ENCODE data around the gene DENND2C.

The DENND2C gene

DNA sequence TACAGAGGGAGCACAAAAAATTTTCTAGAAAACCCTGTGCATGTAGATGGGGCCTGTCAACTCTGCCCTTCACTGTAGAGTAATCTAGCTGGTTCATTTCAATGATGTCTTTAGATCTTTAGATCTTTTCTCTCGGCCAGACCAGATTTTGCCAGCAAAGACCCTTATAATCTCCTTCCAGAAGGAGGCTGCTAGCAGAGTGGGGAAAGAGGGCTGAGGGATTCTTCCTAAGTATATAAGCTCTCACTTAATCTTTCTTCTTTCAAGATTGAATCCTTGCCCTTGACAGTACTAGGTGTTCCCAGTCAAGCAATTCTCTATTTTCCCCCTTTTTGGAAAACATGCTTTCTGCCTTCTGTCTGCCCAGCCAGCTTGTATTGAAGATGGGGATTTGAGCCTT is 122.8 kb downstream of the DENND2C start:
- H4K20me1 ChIP-seq (ENCODE audit: insufficient read depth, low read length): no peaks in the 10 kb centered on the region
- H3K9me2 ChIP-seq (replicated peaks; ENCODE audit: insufficient read depth, low read length): no peaks in the 10 kb centered on the region
- no peaks in the 10 kb centered on the region for H3K9me3 ChIP-seq (replicated peaks; ENCODE audit: insufficient read depth, low read length)
- no peak overlapping the region for H3K4me2 ChIP-seq (ENCODE audit: low read depth, low read length)
- no peak overlapping the region for H2AFZ ChIP-seq (ENCODE audit: low read length)
- H3K4me3 ChIP-seq (ENCODE audit: low read length): no peak overlapping the region
- no peaks in the 10 kb centered on the region for H3K4me1 ChIP-seq (ENCODE audit: low read length)
- no peaks in the 10 kb centered on the region for H3K36me3 ChIP-seq (replicated peaks; ENCODE audit: insufficient read depth, low read length)
- H3F3A ChIP-seq (ENCODE audit: insufficient read depth, low read length): no peaks in the 10 kb centered on the region
- H3K27me3 ChIP-seq (replicated peaks; ENCODE audit: insufficient read depth, low read length): no peaks in the 10 kb centered on the region
- H3K27ac ChIP-seq (ENCODE audit: low read length): no peak overlapping the region
- no peak for DNase-seq
- no peaks in the 10 kb centered on the region for H3K79me2 ChIP-seq (ENCODE audit: low read length)
- H3K9ac ChIP-seq (ENCODE audit: low read length): no peak overlapping the region
- TF ChIP-seq, protein P1, sequence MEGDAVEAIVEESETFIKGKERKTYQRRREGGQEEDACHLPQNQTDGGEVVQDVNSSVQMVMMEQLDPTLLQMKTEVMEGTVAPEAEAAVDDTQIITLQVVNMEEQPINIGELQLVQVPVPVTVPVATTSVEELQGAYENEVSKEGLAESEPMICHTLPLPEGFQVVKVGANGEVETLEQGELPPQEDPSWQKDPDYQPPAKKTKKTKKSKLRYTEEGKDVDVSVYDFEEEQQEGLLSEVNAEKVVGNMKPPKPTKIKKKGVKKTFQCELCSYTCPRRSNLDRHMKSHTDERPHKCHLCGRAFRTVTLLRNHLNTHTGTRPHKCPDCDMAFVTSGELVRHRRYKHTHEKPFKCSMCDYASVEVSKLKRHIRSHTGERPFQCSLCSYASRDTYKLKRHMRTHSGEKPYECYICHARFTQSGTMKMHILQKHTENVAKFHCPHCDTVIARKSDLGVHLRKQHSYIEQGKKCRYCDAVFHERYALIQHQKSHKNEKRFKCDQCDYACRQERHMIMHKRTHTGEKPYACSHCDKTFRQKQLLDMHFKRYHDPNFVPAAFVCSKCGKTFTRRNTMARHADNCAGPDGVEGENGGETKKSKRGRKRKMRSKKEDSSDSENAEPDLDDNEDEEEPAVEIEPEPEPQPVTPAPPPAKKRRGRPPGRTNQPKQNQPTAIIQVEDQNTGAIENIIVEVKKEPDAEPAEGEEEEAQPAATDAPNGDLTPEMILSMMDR (IDR thresholded peaks at IDR 0.05; ENCODE audit: low read length): no peak
- TF ChIP-seq EZH2phosphoT487 (IDR thresholded peaks at IDR 0.05; ENCODE audit: low read length) (no peak), EZH2 (optimal IDR thresholded peaks at IDR 0.05; ENCODE audit: low read depth, low read length) (no peak)

DNA sequence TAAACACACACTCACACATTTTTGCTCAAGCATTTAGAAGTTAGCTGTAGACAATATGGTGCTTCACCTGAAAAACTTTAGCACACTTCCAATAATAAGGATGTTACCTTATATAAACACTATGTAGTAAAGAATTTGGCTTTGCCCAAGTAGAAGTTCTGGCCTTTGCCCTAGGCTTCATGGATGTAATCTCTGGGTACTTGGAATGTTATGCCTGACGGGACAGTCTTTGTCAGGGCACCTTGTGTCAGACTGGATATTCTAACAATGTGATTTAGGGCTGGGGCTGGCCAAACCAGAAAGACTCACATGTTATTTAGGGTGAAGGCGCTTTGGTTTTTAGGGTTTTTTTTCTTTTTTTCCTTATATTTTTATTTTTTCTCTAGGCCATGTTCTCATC is 124.1 kb downstream of the DENND2C start:
- H3K9me2 ChIP-seq (replicated peaks; ENCODE audit: insufficient read depth, low read length): no peaks in the 10 kb centered on the region
- no peak overlapping the region for H2AFZ ChIP-seq (ENCODE audit: low read length)
- H3K79me2 ChIP-seq (ENCODE audit: low read length): no peaks in the 10 kb centered on the region
- H3K9ac ChIP-seq (ENCODE audit: low read length): no peak overlapping the region
- H3K27me3 ChIP-seq (replicated peaks; ENCODE audit: insufficient read depth, low read length): no peaks in the 10 kb centered on the region
- no peak overlapping the region for H3K27ac ChIP-seq (ENCODE audit: low read length)
- no peaks in the 10 kb centered on the region for H3K36me3 ChIP-seq (replicated peaks; ENCODE audit: insufficient read depth, low read length)
- no peak overlapping the region for H3K4me3 ChIP-seq (ENCODE audit: low read length)
- H3F3A ChIP-seq (ENCODE audit: insufficient read depth, low read length): no peaks in the 10 kb centered on the region
- DNase-seq: no peak
- H3K4me2 ChIP-seq (ENCODE audit: low read depth, low read length): no peak overlapping the region
- TF ChIP-seq EZH2phosphoT487 (IDR thresholded peaks at IDR 0.05; ENCODE audit: low read length) (no peak), EZH2 (optimal IDR thresholded peaks at IDR 0.05; ENCODE audit: low read depth, low read length) (no peak)
- TF ChIP-seq, protein P1 (IDR thresholded peaks at IDR 0.05; ENCODE audit: low read length): no peak
- H4K20me1 ChIP-seq (ENCODE audit: insufficient read depth, low read length): no peaks in the 10 kb centered on the region
- H3K4me1 ChIP-seq (ENCODE audit: low read length): no peaks in the 10 kb centered on the region
- H3K9me3 ChIP-seq (replicated peaks; ENCODE audit: insufficient read depth, low read length): no peaks in the 10 kb centered on the region

DNA sequence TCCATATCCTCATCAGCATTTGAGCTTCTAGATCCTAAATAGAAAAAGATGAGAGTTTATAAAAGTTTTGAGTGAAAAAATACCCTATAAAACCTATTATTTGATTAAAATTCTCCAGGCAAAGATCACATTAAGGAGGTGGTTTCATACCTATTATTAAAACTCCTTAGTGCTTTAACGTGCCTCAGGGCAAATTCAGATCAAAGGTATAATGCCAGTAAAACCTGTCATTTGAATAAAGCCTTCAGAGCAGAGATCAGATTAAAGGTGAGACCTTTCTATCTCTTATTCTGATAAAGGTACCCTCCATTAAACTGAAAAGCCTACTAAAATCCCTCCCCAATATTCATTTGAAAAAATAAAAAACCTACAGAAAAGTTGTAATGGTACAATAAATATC is 124.5 kb downstream of the DENND2C start:
- Histone ChIP-seq H4K20me1 (ENCODE audit: insufficient read depth, low read length) (no peaks in the 10 kb centered on the region), H3K27ac (ENCODE audit: low read length) (no peak overlapping the region), H3K9me3 (replicated peaks; ENCODE audit: insufficient read depth, low read length) (no peaks in the 10 kb centered on the region), H3K4me2 (ENCODE audit: low read depth, low read length) (no peak overlapping the region), H3K9me2 (replicated peaks; ENCODE audit: insufficient read depth, low read length) (no peaks in the 10 kb centered on the region), H2AFZ (ENCODE audit: low read length) (no peak overlapping the region), H3K9ac (ENCODE audit: low read length) (no peak overlapping the region), H3K4me3 (ENCODE audit: low read length) (no peak overlapping the region), H3K27me3 (replicated peaks; ENCODE audit: insufficient read depth, low read length) (no peaks in the 10 kb centered on the region), H3F3A (ENCODE audit: insufficient read depth, low read length) (no peaks in the 10 kb centered on the region), H3K36me3 (replicated peaks; ENCODE audit: insufficient read depth, low read length) (no peaks in the 10 kb centered on the region), H3K4me1 (ENCODE audit: low read length) (no peaks in the 10 kb centered on the region), H3K79me2 (ENCODE audit: low read length) (no peaks in the 10 kb centered on the region)
- no peak for TF ChIP-seq EZH2phosphoT487 (IDR thresholded peaks at IDR 0.05; ENCODE audit: low read length)
- no peak for TF ChIP-seq EZH2 (optimal IDR thresholded peaks at IDR 0.05; ENCODE audit: low read depth, low read length)
- TF ChIP-seq, protein P1 (IDR thresholded peaks at IDR 0.05; ENCODE audit: low read length): no peak
- DNase-seq: no peak

All from MM.1S (cell line).